ENCODE data around the gene TFIP11. TPM values are rescaled to one million over a fixed set of nuclear protein-coding genes. Genes with fewer than 3 reads are reported as not detected.
A peak's percentile ranks its signal among the peaks of the same experiment; 100 is the strongest.

The TFIP11 gene
- total and polyA plus RNA-seq, 9 of the 15 experiments (the other 6 are each of a cell fraction or from before 2014, with no cell fraction given) = 11.5 to 38.1 (median 25.2) TPM

DNA sequence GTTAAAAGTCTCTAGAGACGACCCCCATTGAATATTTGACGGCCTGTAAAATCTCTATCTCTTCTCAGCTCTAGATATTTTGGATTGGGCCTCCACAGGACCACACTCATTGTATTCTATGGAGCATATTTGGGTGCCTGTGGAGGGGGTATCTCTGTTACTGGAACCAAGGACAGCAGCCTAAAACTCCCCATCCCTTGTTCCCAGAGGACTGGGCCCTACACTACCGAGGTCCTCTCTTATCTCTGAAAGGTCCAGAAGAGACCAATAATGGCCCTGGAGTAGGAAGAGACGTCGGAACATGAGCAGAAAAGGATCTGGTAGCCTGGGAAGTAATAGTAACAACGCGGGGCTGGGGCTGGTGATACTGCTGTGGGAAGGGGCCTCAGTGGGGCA, 29.2 kb downstream of the TFIP11 start:
- peaks cover 91% of the 10 kb centered on the region for H3K79me2 ChIP-seq (ENCODE audit: control insufficient read depth, insufficient read depth, low read length)
- TF ChIP-seq RAD21 (CRISPR knock-in tag; conservative IDR thresholded peaks at IDR 0.05 in 1 of 2, IDR thresholded peaks at IDR 0.05 in 1 of 2) (no peak), ZKSCAN8 (CRISPR knock-in tag; IDR thresholded peaks at IDR 0.05) (no peak), ZFP30 (CRISPR knock-in tag; IDR thresholded peaks at IDR 0.05; ENCODE audit: borderline replicate concordance) (no peak)
- TF ChIP-seq, protein P1, sequence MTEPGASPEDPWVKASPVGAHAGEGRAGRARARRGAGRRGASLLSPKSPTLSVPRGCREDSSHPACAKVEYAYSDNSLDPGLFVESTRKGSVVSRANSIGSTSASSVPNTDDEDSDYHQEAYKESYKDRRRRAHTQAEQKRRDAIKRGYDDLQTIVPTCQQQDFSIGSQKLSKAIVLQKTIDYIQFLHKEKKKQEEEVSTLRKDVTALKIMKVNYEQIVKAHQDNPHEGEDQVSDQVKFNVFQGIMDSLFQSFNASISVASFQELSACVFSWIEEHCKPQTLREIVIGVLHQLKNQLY (CRISPR knock-in tag; conservative IDR thresholded peaks at IDR 0.05) = no peak
- TF ChIP-seq, protein P2, sequence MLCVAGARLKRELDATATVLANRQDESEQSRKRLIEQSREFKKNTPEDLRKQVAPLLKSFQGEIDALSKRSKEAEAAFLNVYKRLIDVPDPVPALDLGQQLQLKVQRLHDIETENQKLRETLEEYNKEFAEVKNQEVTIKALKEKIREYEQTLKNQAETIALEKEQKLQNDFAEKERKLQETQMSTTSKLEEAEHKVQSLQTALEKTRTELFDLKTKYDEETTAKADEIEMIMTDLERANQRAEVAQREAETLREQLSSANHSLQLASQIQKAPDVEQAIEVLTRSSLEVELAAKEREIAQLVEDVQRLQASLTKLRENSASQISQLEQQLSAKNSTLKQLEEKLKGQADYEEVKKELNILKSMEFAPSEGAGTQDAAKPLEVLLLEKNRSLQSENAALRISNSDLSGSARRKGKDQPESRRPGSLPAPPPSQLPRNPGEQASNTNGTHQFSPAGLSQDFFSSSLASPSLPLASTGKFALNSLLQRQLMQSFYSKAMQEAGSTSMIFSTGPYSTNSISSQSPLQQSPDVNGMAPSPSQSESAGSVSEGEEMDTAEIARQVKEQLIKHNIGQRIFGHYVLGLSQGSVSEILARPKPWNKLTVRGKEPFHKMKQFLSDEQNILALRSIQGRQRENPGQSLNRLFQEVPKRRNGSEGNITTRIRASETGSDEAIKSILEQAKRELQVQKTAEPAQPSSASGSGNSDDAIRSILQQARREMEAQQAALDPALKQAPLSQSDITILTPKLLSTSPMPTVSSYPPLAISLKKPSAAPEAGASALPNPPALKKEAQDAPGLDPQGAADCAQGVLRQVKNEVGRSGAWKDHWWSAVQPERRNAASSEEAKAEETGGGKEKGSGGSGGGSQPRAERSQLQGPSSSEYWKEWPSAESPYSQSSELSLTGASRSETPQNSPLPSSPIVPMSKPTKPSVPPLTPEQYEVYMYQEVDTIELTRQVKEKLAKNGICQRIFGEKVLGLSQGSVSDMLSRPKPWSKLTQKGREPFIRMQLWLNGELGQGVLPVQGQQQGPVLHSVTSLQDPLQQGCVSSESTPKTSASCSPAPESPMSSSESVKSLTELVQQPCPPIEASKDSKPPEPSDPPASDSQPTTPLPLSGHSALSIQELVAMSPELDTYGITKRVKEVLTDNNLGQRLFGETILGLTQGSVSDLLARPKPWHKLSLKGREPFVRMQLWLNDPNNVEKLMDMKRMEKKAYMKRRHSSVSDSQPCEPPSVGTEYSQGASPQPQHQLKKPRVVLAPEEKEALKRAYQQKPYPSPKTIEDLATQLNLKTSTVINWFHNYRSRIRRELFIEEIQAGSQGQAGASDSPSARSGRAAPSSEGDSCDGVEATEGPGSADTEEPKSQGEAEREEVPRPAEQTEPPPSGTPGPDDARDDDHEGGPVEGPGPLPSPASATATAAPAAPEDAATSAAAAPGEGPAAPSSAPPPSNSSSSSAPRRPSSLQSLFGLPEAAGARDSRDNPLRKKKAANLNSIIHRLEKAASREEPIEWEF (CRISPR knock-in tag; IDR thresholded peaks at IDR 0.05) = no peak
- TF ChIP-seq, protein P3, sequence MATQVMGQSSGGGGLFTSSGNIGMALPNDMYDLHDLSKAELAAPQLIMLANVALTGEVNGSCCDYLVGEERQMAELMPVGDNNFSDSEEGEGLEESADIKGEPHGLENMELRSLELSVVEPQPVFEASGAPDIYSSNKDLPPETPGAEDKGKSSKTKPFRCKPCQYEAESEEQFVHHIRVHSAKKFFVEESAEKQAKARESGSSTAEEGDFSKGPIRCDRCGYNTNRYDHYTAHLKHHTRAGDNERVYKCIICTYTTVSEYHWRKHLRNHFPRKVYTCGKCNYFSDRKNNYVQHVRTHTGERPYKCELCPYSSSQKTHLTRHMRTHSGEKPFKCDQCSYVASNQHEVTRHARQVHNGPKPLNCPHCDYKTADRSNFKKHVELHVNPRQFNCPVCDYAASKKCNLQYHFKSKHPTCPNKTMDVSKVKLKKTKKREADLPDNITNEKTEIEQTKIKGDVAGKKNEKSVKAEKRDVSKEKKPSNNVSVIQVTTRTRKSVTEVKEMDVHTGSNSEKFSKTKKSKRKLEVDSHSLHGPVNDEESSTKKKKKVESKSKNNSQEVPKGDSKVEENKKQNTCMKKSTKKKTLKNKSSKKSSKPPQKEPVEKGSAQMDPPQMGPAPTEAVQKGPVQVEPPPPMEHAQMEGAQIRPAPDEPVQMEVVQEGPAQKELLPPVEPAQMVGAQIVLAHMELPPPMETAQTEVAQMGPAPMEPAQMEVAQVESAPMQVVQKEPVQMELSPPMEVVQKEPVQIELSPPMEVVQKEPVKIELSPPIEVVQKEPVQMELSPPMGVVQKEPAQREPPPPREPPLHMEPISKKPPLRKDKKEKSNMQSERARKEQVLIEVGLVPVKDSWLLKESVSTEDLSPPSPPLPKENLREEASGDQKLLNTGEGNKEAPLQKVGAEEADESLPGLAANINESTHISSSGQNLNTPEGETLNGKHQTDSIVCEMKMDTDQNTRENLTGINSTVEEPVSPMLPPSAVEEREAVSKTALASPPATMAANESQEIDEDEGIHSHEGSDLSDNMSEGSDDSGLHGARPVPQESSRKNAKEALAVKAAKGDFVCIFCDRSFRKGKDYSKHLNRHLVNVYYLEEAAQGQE (IDR thresholded peaks at IDR 0.05; ENCODE audit: borderline replicate concordance) = peak; percentile 63
- TF ChIP-seq, protein P3 (CRISPR knock-in tag; IDR thresholded peaks at IDR 0.05; ENCODE audit: low read depth) = no peak

More for the DNA sequence above, 29.2 kb downstream of the TFIP11 start:
- Histone ChIP-seq H3K9me3 (replicated peaks; ENCODE audit: control insufficient read depth, insufficient read depth, low read depth, low read length) (no peaks in the 10 kb centered on the region), H3K4me3 (peak overlapping the region; percentile 89), H3K27me3 (ENCODE audit: control insufficient read depth in 2 of 2, insufficient read depth in 2 of 2, low read length in 2 of 2) (no peaks in the 10 kb centered on the region), H2AFZ (ENCODE audit: low read depth, low read length) (peak overlapping the region; percentile 70; the same call in 1 of the 2 replicates), H3K4me1 (replicated peaks in 1 of 2; ENCODE audit: control insufficient read depth in 2 of 2, insufficient read depth in 2 of 2, low read length in 2 of 2) (peaks cover 14 to 40% of the 10 kb centered on the region in 2 experiments; a peak in 4 of 5 replicates), H4K20me1 (replicated peaks; ENCODE audit: control insufficient read depth, insufficient read depth, low read length) (no peaks in the 10 kb centered on the region), H3K9ac (ENCODE audit: insufficient read depth in 1 of 2, low read depth in 2 of 2, low read length in 2 of 2) (peak overlapping the region; percentile 71 to 96), H3K27ac (ENCODE audit: extremely low read depth, low read depth, low read length) (peak overlapping the region; percentile 86), H3K4me2 (ENCODE audit: insufficient read depth, low read length) (peak overlapping the region; percentile 97), H3K9me1 (ENCODE audit: control insufficient read depth, insufficient read depth, low read length) (no peaks in the 10 kb centered on the region), H3K36me3 (ENCODE audit: control insufficient read depth, insufficient read depth, low read length) (peaks cover 36% of the 10 kb centered on the region; the same call in 2 of the 3 replicates)
- ChIA-PET POLR2A (interaction anchor here (0.6 to 4.5 kb wide), 7 partner anchors 10 to 190 kb away, joined by 3 to 35 read pairs (median 4); partner anchors contain the start of gene TFIP11), CTCF (ENCODE audit: low intra/inter-chr PET ratio) (no interaction called here)
- DNase-seq (ENCODE audit: extremely low read depth in 1 of 4, low spot score in 3 of 4) (peak in 1 of 4 experiments; percentile 17), FAIRE-seq (no peak), ATAC-seq (peak; percentile 12)
- no TSS peak for BruUV-seq (replicated peaks)
- 1% methylated on average over 6 of the region's 7 CpGs for WGBS (ENCODE audit: insufficient coverage, low coverage, missing lambda C conversion rate)
- in situ Hi-C loops (cut with MboI) (no loop called here), intact Hi-C loops (cut with micrococcal nuclease) (loop anchor here (10.0 kb wide), 1 partner anchor 102 kb away; no protein-coding TSS in a partner anchor)
